Osteoblast (primary cell): Measurements from ENCODE around the gene CDC26. TPM values are rescaled to one million over a fixed set of nuclear protein-coding genes. Genes with fewer than 3 reads are reported as not detected.

Source experiments
- DNase-seq: peaks from one replicate; pipeline ENCODE4 v3.0.0; 2011; ENCODE audit warnings: low spot score, mixed read lengths; ENCODE audit not compliant: insufficient read length; ENCODE audit errors: missing footprints
- H2AFZ ChIP-seq: 2 replicates; pipeline ENCODE4 v1.6.0; 2011; ENCODE audit warnings: mild to moderate bottlenecking, low read length
- H3K27ac ChIP-seq: 2 replicates; pipeline ENCODE4 v1.5.1; 2011; ENCODE audit warnings: mild to moderate bottlenecking, low read depth, low read length, moderate library complexity
- H3K27me3 ChIP-seq: 2 replicates; pipeline ENCODE4 v1.6.0; 2012; ENCODE audit warnings: mild to moderate bottlenecking, control low read depth, inconsistent platforms, low read length, moderate library complexity; ENCODE audit not compliant: insufficient read depth
- H3K36me3 ChIP-seq: 2 replicates; pipeline ENCODE4 v1.5.1; 2011; ENCODE audit warnings: mild to moderate bottlenecking, low read length, control low read depth, moderate library complexity; ENCODE audit not compliant: insufficient read depth
- H3K4me1 ChIP-seq: 2 replicates; pipeline ENCODE4 v1.5.1; 2011; ENCODE audit warnings: mild to moderate bottlenecking, low read length, control low read depth, moderate library complexity; ENCODE audit not compliant: insufficient read depth
- H3K4me2 ChIP-seq: 2 replicates; pipeline ENCODE4 v1.6.0; 2011; ENCODE audit warnings: mild to moderate bottlenecking, low read length; ENCODE audit not compliant: insufficient read depth
- H3K4me3 ChIP-seq: fragments of 200-600 bp; sonication (generic); 3 replicates; pipeline ENCODE4 v1.5.1; 2012; ENCODE audit warnings: mild to moderate bottlenecking, low read length, inconsistent platforms; ENCODE audit not compliant: insufficient read depth
- H3K79me2 ChIP-seq: 2 replicates; pipeline ENCODE4 v1.6.0; 2012; ENCODE audit warnings: mild to moderate bottlenecking, low read length, control low read depth, inconsistent platforms; ENCODE audit not compliant: insufficient read depth
- H3K9me3 ChIP-seq: 2 replicates; pipeline ENCODE4 v1.5.1; 2011; ENCODE audit warnings: low read depth, low read length, control low read depth
- H4K20me1 ChIP-seq: 2 replicates; pipeline ENCODE4 v1.6.0; 2012; ENCODE audit warnings: mild to moderate bottlenecking, low read length, control low read depth; ENCODE audit not compliant: insufficient read depth
- CTCF ChIP-seq: IDR thresholded peaks from 2 replicates; pipeline ENCODE4 v1.5.1; 2011; ENCODE audit warnings: mild to moderate bottlenecking, low read depth, low read length, moderate library complexity; ENCODE audit errors: extremely low read depth
- total RNA-seq: library from RNA; depleted of rRNA; stranded (reverse); fragments of >200 nt; gene quantifications from 2 replicates; pipeline ENCODE4 v1.2.3, GENCODE V29; 2012

The CDC26 gene
- total RNA-seq, 1 donor: 27.9 TPM

- peak overlapping the region; percentile 97 for H3K4me3 ChIP-seq
- peak overlapping the region; percentile 96 for H2AFZ ChIP-seq
- peaks cover 95% of the 10 kb centered on the region for H3K79me2 ChIP-seq
- TF ChIP-seq CTCF: no peak
- H4K20me1 ChIP-seq: peaks cover 6% of the 10 kb centered on the region
- no peaks in the 10 kb centered on the region for H3K9me3 ChIP-seq
- H3K27ac ChIP-seq: peak overlapping the region; percentile 92
- H3K27me3 ChIP-seq: no peaks in the 10 kb centered on the region
- peaks cover 34% of the 10 kb centered on the region for H3K4me1 ChIP-seq
- DNase-seq: peak; percentile 6
- H3K36me3 ChIP-seq: peaks cover 8% of the 10 kb centered on the region
- peak overlapping the region; percentile 89 for H3K4me2 ChIP-seq
Observed at GRCh38 chr9:113222482-113222841, 52.9 kb downstream of the CDC26 start.

GRCh38 chr9:113221800-113222481 lies 53.4 kb downstream of the CDC26 start:
- peaks cover 8% of the 10 kb centered on the region for H3K36me3 ChIP-seq
- H3K9me3 ChIP-seq: no peaks in the 10 kb centered on the region
- H3K4me3 ChIP-seq: peak overlapping the region; percentile 97
- H3K27ac ChIP-seq: peak overlapping the region; percentile 92
- H3K79me2 ChIP-seq: peaks cover 92% of the 10 kb centered on the region
- DNase-seq: peak; percentile 57
- peak overlapping the region; percentile 89 for H3K4me2 ChIP-seq
- H3K4me1 ChIP-seq: peaks cover 34% of the 10 kb centered on the region
- H4K20me1 ChIP-seq: peaks cover 6% of the 10 kb centered on the region
- peak overlapping the region; percentile 96 for H2AFZ ChIP-seq
- no peak for TF ChIP-seq CTCF
- H3K27me3 ChIP-seq: no peaks in the 10 kb centered on the region

- Histone ChIP-seq H4K20me1 (peaks cover 6% of the 10 kb centered on the region), H3K79me2 (peaks cover 91% of the 10 kb centered on the region), H3K4me1 (peaks cover 30% of the 10 kb centered on the region), H3K4me3 (peak within 1 kb of the TSS; percentile 97), H3K9me3 (no peaks in the 10 kb centered on the region), H3K27ac (peak within 1 kb of the TSS; percentile 92), H3K4me2 (peak within 1 kb of the TSS; percentile 98), H3K27me3 (no peaks in the 10 kb centered on the region), H3K36me3 (peaks cover 8% of the 10 kb centered on the region), H2AFZ (peak within 1 kb of the TSS; percentile 97)
- DNase-seq: peak; percentile 96
- no peak for TF ChIP-seq CTCF
Observed at GRCh38 chr9:113221003-113221799, 54.2 kb downstream of the CDC26 start, which contains the start of the genes FKBP15 and SLC31A1. Gene FKBP15 (minus strand): TSS chr9:113221277. CDS start chr9:113221243, 34 bp downstream. Gene SLC31A1 (plus strand): TSS chr9:113221544. CDS start chr9:113256149, 34,605 bp downstream.
